ENCODE measurements around the gene TEX54. TPM values are rescaled to one million over a fixed set of nuclear protein-coding genes. Genes with fewer than 3 reads are reported as not detected.

Gene TEX54
- total RNA-seq, 5 donors from 2014 or later (not counting 1 experiment from before 2014, with no cell fraction given) = not detected

- DNase-seq = no peak
- H3K4me3 Mint-ChIP-seq = peak overlapping the region; percentile 97 to 100 (median 100)
- H3K9me3 Mint-ChIP-seq = no peaks in the 10 kb centered on the region
- CTCF ChIA-PET = no interaction called here
- peaks cover 29% of the 10 kb centered on the region for H3K36me3 Mint-ChIP-seq
- Histone ChIP-seq H3K27ac (ENCODE audit: low read length) (peak overlapping the region; percentile 98), H3K36me3 (ENCODE audit: control insufficient read depth in 2 of 2, extremely low read depth in 1 of 2, insufficient read depth in 1 of 2, low read length in 1 of 2) (peaks cover 11 to 21% of the 10 kb centered on the region in 2 donors), H3K9me3 (no peaks in the 10 kb centered on the region), H3K4me3 (ENCODE audit: control insufficient read depth in 1 of 2, extremely low read depth in 1 of 2, low read length in 1 of 2) (no peak overlapping the region), H3K27me3 (replicated peaks in 1 of 2; ENCODE audit: control insufficient read depth in 2 of 2, extremely low read depth in 1 of 2, insufficient read depth in 2 of 2, low read length in 1 of 2) (no peaks in the 10 kb centered on the region), H3K4me1 (ENCODE audit: control insufficient read depth in 1 of 2, extremely low read depth in 1 of 2, insufficient read depth in 2 of 2, low read length in 2 of 2) (peaks cover 12 to 40% of the 10 kb centered on the region in 2 experiments)
- POLR2A ChIA-PET = interaction anchor here in 1 of 2 donors (2.2 kb wide), 1 partner anchor 38 kb away, joined by 5 read pairs; no protein-coding TSS in a partner anchor
- no peaks in the 10 kb centered on the region for H3K27me3 Mint-ChIP-seq
- peak overlapping the region; percentile 100 for H3K27ac Mint-ChIP-seq
- no peak for ATAC-seq (replicated peaks in 1 of 4)
- peaks cover 37 to 47% (median 40%) of the 10 kb centered on the region in 3 donors for H3K4me1 Mint-ChIP-seq
- 81% methylated on average over 4 of the region's 7 CpGs for WGBS (ENCODE audit: insufficient coverage)
Observed at GRCh38 chr11:62879235-62879978, 46.8 kb upstream of the TEX54 start.

GRCh38 chr11:62876712-62877111, 44.1 kb upstream of the TEX54 start:
- Mint-ChIP-seq H3K4me1 (peaks cover 12 to 20% (median 13%) of the 10 kb centered on the region in 3 donors), H3K9me3 (no peaks in the 10 kb centered on the region), H3K36me3 (peaks cover 2% of the 10 kb centered on the region), H3K27me3 (no peaks in the 10 kb centered on the region), H3K4me3 (no peak overlapping the region), H3K27ac (no peak overlapping the region)
- whole genome bisulfite sequencing (ENCODE audit: insufficient coverage) = 96% methylated on average over 4 of the region's 6 CpGs
- Histone ChIP-seq H3K27ac (ENCODE audit: low read length) (no peak overlapping the region), H3K4me3 (ENCODE audit: control insufficient read depth in 1 of 2, extremely low read depth in 1 of 2, low read length in 1 of 2) (no peak overlapping the region), H3K27me3 (replicated peaks in 1 of 2; ENCODE audit: control insufficient read depth in 2 of 2, extremely low read depth in 1 of 2, insufficient read depth in 2 of 2, low read length in 1 of 2) (no peaks in the 10 kb centered on the region), H3K4me1 (ENCODE audit: control insufficient read depth in 1 of 2, extremely low read depth in 1 of 2, insufficient read depth in 2 of 2, low read length in 2 of 2) (peaks cover 2 to 14% of the 10 kb centered on the region in 2 experiments), H3K9me3 (no peaks in the 10 kb centered on the region), H3K36me3 (ENCODE audit: control insufficient read depth in 2 of 2, extremely low read depth in 1 of 2, insufficient read depth in 1 of 2, low read length in 1 of 2) (no peaks in the 10 kb centered on the region)
- ChIA-PET CTCF (no interaction called here), POLR2A (interaction anchor here (0.6 to 0.7 kb wide), 2 partner anchors 11 to 77 kb away, joined by 6 to 8 read pairs; no protein-coding TSS in a partner anchor)
- no peak for ATAC-seq (replicated peaks in 1 of 4)
- no peak for DNase-seq

GRCh38 chr11:62875698-62876478, 43.2 kb upstream of the TEX54 start:
- CTCF ChIA-PET = no interaction called here
- POLR2A ChIA-PET = interaction anchor here in 1 of 2 donors (0.6 kb wide), 1 partner anchor 76 kb away, joined by 6 read pairs; no protein-coding TSS in a partner anchor
- no peaks in the 10 kb centered on the region for H3K9me3 Mint-ChIP-seq
- Histone ChIP-seq H3K27ac (ENCODE audit: low read length) (no peak overlapping the region), H3K36me3 (ENCODE audit: control insufficient read depth in 2 of 2, extremely low read depth in 1 of 2, insufficient read depth in 1 of 2, low read length in 1 of 2) (no peaks in the 10 kb centered on the region), H3K27me3 (replicated peaks in 1 of 2; ENCODE audit: control insufficient read depth in 2 of 2, extremely low read depth in 1 of 2, insufficient read depth in 2 of 2, low read length in 1 of 2) (no peaks in the 10 kb centered on the region), H3K4me3 (ENCODE audit: control insufficient read depth in 1 of 2, extremely low read depth in 1 of 2, low read length in 1 of 2) (no peak overlapping the region), H3K9me3 (no peaks in the 10 kb centered on the region), H3K4me1 (ENCODE audit: control insufficient read depth in 1 of 2, extremely low read depth in 1 of 2, insufficient read depth in 2 of 2, low read length in 2 of 2) (peaks cover 2 to 12% of the 10 kb centered on the region in 2 experiments)
- WGBS (ENCODE audit: insufficient coverage) = 95% methylated on average over 3 of the region's 7 CpGs
- no peaks in the 10 kb centered on the region for H3K27me3 Mint-ChIP-seq
- DNase-seq (no peak), ATAC-seq (replicated peaks in 1 of 4) (no peak)
- H3K36me3 Mint-ChIP-seq = no peaks in the 10 kb centered on the region
- peaks cover 11 to 19% (median 12%) of the 10 kb centered on the region in 3 donors for H3K4me1 Mint-ChIP-seq
- no peak overlapping the region for H3K27ac Mint-ChIP-seq
- H3K4me3 Mint-ChIP-seq = no peak overlapping the region

- H3K4me1 ChIP-seq (ENCODE audit: control insufficient read depth in 1 of 2, extremely low read depth in 1 of 2, insufficient read depth in 2 of 2, low read length in 2 of 2) = peaks cover 0 to 4% of the 10 kb centered on the region in 2 experiments
- 100% methylated on average over 3 of the region's 7 CpGs for WGBS (ENCODE audit: insufficient coverage)
- H3K27ac ChIP-seq (ENCODE audit: low read length) = no peak overlapping the region
- H3K36me3 Mint-ChIP-seq = no peaks in the 10 kb centered on the region
- ATAC-seq (replicated peaks in 1 of 4) = no peak
- no peak overlapping the region for H3K27ac Mint-ChIP-seq
- DNase-seq = no peak
- H3K4me3 ChIP-seq (ENCODE audit: control insufficient read depth in 1 of 2, extremely low read depth in 1 of 2, low read length in 1 of 2) = no peak overlapping the region
- no peaks in the 10 kb centered on the region for H3K27me3 Mint-ChIP-seq
- no peaks in the 10 kb centered on the region for H3K9me3 Mint-ChIP-seq
- ChIA-PET CTCF (no interaction called here), POLR2A (no interaction called here)
- no peaks in the 10 kb centered on the region for H3K9me3 ChIP-seq
- H3K4me1 Mint-ChIP-seq = peaks cover 4 to 11% (median 4%) of the 10 kb centered on the region in 3 donors
- no peaks in the 10 kb centered on the region for H3K36me3 ChIP-seq (ENCODE audit: control insufficient read depth in 2 of 2, extremely low read depth in 1 of 2, insufficient read depth in 1 of 2, low read length in 1 of 2)
- H3K4me3 Mint-ChIP-seq = no peak overlapping the region
- H3K27me3 ChIP-seq (replicated peaks in 1 of 2; ENCODE audit: control insufficient read depth in 2 of 2, extremely low read depth in 1 of 2, insufficient read depth in 2 of 2, low read length in 1 of 2) = no peaks in the 10 kb centered on the region
Observed at GRCh38 chr11:62874851-62875250, 42.2 kb upstream of the TEX54 start.

GRCh38 chr11:62865635-62866034, 33.0 kb upstream of the TEX54 start:
- Mint-ChIP-seq H3K4me1 (peaks cover 6% of the 10 kb centered on the region in 3 donors), H3K4me3 (no peak overlapping the region), H3K36me3 (no peaks in the 10 kb centered on the region), H3K9me3 (no peaks in the 10 kb centered on the region), H3K27me3 (no peaks in the 10 kb centered on the region), H3K27ac (no peak overlapping the region)
- ChIA-PET CTCF (interaction anchor here (0.6 to 0.7 kb wide), 3 partner anchors 33 to 806 kb away, joined by 3 to 5 read pairs (median 4); partner anchors contain the start of gene POLR2G (in 1 of the 2)), POLR2A (interaction anchor here (0.6 kb wide), 5 partner anchors 11 to 86 kb away, joined by 4 to 8 read pairs (median 4); no protein-coding TSS in a partner anchor)
- no peak for DNase-seq
- no peak for ATAC-seq (replicated peaks in 1 of 4)
- H3K4me3 ChIP-seq (ENCODE audit: control insufficient read depth in 1 of 2, extremely low read depth in 1 of 2, low read length in 1 of 2) = no peak overlapping the region
- 81% methylated on average over 3 of the region's 6 CpGs for WGBS (ENCODE audit: insufficient coverage)
- no peaks in the 10 kb centered on the region for H3K36me3 ChIP-seq (ENCODE audit: control insufficient read depth in 2 of 2, extremely low read depth in 1 of 2, insufficient read depth in 1 of 2, low read length in 1 of 2)
- H3K4me1 ChIP-seq (ENCODE audit: control insufficient read depth in 1 of 2, extremely low read depth in 1 of 2, insufficient read depth in 2 of 2, low read length in 2 of 2) = peaks cover 0 to 3% of the 10 kb centered on the region in 2 experiments
- H3K9me3 ChIP-seq = no peaks in the 10 kb centered on the region
- no peak overlapping the region for H3K27ac ChIP-seq (ENCODE audit: low read length)
- no peaks in the 10 kb centered on the region for H3K27me3 ChIP-seq (replicated peaks in 1 of 2; ENCODE audit: control insufficient read depth in 2 of 2, extremely low read depth in 1 of 2, insufficient read depth in 2 of 2, low read length in 1 of 2)

GRCh38 chr11:62863687-62864335, 31.2 kb upstream of the TEX54 start:
- Histone ChIP-seq H3K4me1 (ENCODE audit: control insufficient read depth in 1 of 2, extremely low read depth in 1 of 2, insufficient read depth in 2 of 2, low read length in 2 of 2) (peaks cover 0 to 3% of the 10 kb centered on the region in 2 experiments), H3K27ac (ENCODE audit: low read length) (no peak overlapping the region), H3K9me3 (no peaks in the 10 kb centered on the region), H3K4me3 (ENCODE audit: control insufficient read depth in 1 of 2, extremely low read depth in 1 of 2, low read length in 1 of 2) (no peak overlapping the region), H3K27me3 (replicated peaks in 1 of 2; ENCODE audit: control insufficient read depth in 2 of 2, extremely low read depth in 1 of 2, insufficient read depth in 2 of 2, low read length in 1 of 2) (no peaks in the 10 kb centered on the region), H3K36me3 (ENCODE audit: control insufficient read depth in 2 of 2, extremely low read depth in 1 of 2, insufficient read depth in 1 of 2, low read length in 1 of 2) (no peaks in the 10 kb centered on the region)
- ChIA-PET POLR2A (interaction anchor here in 1 of 2 donors (0.5 kb wide), 1 partner anchor 12 kb away, joined by 6 read pairs; no protein-coding TSS in a partner anchor), CTCF (interaction anchor here (0.7 to 2.9 kb wide), 4 partner anchors 12 to 188 kb away, joined by 3 to 12 read pairs (median 4); partner anchors contain the start of gene ZBTB3 (in 1 of the 2))
- no peaks in the 10 kb centered on the region for H3K27me3 Mint-ChIP-seq
- peaks cover 6% of the 10 kb centered on the region in 3 donors for H3K4me1 Mint-ChIP-seq
- ATAC-seq (replicated peaks in 1 of 4) = no peak
- no peak overlapping the region for H3K4me3 Mint-ChIP-seq
- no peak for DNase-seq
- H3K27ac Mint-ChIP-seq = no peak overlapping the region
- H3K9me3 Mint-ChIP-seq = no peaks in the 10 kb centered on the region
- H3K36me3 Mint-ChIP-seq = no peaks in the 10 kb centered on the region
- WGBS (ENCODE audit: insufficient coverage) = 83% methylated on average over 1 of the region's 4 CpGs

Measured in T-cell (primary cell).